C4-2B (cell line): ENCODE measurements around the gene ADGRV1.

Source experiments
- ZFX ChIP-seq: fragments of 450-650 bp; IDR thresholded peaks from 2 replicates; pipeline ENCODE4 v1.6.1; 2017
- TF ChIP-seq, protein P1 (sequence below): fragments of 450-650 bp; conservative IDR thresholded peaks from 2 replicates; pipeline ENCODE4 v1.5.1; 2017; ENCODE audit warnings: mild to moderate bottlenecking

DNA sequence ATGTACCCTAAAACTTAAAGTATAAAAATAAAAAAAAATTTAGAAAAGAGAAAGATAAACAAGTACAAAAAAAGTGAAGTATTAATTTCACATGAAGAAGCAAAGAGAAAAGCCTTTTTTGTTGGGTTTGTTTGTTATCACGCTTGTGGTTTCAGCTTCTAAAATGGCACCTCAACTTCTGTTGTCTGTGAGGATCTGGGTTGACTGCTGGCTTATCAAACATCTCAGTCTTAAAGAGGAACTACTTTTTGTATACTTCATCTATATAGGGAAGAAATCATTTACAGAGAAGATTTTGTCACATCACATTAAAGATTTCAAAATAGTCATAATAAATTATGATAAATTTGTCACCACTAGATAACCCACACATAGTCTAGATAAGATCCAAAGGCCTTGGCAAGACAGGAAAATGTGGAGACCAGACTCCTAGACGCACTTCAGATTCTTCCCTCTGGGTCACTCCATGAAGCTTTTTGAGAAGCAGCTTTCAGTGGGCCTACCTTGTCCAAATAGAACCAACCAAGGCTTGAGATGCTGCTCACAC is 8.8 kb upstream of the ADGRV1 start:
- TF ChIP-seq, protein P1, sequence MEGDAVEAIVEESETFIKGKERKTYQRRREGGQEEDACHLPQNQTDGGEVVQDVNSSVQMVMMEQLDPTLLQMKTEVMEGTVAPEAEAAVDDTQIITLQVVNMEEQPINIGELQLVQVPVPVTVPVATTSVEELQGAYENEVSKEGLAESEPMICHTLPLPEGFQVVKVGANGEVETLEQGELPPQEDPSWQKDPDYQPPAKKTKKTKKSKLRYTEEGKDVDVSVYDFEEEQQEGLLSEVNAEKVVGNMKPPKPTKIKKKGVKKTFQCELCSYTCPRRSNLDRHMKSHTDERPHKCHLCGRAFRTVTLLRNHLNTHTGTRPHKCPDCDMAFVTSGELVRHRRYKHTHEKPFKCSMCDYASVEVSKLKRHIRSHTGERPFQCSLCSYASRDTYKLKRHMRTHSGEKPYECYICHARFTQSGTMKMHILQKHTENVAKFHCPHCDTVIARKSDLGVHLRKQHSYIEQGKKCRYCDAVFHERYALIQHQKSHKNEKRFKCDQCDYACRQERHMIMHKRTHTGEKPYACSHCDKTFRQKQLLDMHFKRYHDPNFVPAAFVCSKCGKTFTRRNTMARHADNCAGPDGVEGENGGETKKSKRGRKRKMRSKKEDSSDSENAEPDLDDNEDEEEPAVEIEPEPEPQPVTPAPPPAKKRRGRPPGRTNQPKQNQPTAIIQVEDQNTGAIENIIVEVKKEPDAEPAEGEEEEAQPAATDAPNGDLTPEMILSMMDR = no peak
- no peak for TF ChIP-seq ZFX
